ENCODE measurements around the gene PCSK2. TPM values are rescaled to one million over a fixed set of nuclear protein-coding genes. Genes with fewer than 3 reads are reported as not detected.
"Not testable (repeated sequence)": the region's sequence is repeated elsewhere in the genome, so short reads cannot be mapped to it uniquely, and the experiment has no call there.

Gene PCSK2
- polyA plus RNA-seq, 2 of the 4 experiments (the other 2 are of a cell fraction), result 0.01 TPM; not detected in 1

- ATAC-seq (no peak), FAIRE-seq (no peak), DNase-seq (ENCODE audit: low read depth in 1 of 2, low spot score in 1 of 2) (no peak)
- no peak overlapping the region for H3K4me3 ChIP-seq
- no peaks in the 10 kb centered on the region for H3K9me3 ChIP-seq
- TF ChIP-seq RNF2 (IDR thresholded peaks at IDR 0.05; ENCODE audit: borderline replicate concordance, low read depth), result no peak
- TF ChIP-seq JUN (IDR thresholded peaks at IDR 0.05), result no peak
- no peak for TF ChIP-seq HEYL (CRISPR knock-in tag; IDR thresholded peaks at IDR 0.05)
- no peak for TF ChIP-seq ZSCAN20 (CRISPR knock-in tag; IDR thresholded peaks at IDR 0.05)
- TF ChIP-seq, protein P1, sequence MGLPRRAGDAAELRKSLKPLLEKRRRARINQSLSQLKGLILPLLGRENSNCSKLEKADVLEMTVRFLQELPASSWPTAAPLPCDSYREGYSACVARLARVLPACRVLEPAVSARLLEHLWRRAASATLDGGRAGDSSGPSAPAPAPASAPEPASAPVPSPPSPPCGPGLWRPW (IDR thresholded peaks at IDR 0.05), result no peak
- no peak for TF ChIP-seq CHD4 (IDR thresholded peaks at IDR 0.05; ENCODE audit: borderline replicate concordance)
- no peaks in the 10 kb centered on the region for H3K4me1 ChIP-seq
- no peak overlapping the region for H3K27ac ChIP-seq
- ChIA-PET POLR2A (no interaction called here), CTCF (no interaction called here)
- H3K4me2 ChIP-seq, result no peak overlapping the region
- WGBS (ENCODE audit: missing lambda C conversion rate), result under 1% methylated on average over 3 of the region's 3 CpGs
Observed at GRCh38 chr20:17210387-17210786, 16.5 kb upstream of the PCSK2 start.

DNA sequence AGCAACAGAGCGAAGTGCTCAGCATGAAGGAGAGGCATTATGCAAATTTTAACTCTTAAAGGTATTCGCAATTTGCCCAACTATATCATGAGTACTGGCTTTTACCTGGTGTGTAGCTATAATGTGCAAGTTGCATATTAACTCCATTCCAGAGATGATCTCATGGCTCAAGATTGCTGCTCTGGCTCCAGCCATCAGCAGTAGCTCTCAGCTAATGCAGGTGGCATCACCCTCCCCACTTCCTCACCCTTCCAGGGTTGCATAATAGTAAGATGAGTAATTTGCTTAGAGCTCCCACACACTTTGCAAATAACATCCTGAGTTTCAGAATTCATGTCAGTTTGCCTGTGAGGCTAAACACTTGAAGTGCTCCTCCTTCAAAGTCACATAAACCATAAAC is 15.9 kb upstream of the PCSK2 start:
- DNase-seq (ENCODE audit: low read depth in 1 of 2, low spot score in 1 of 2) (no peak), FAIRE-seq (no peak), ATAC-seq (0 out of 6 replicates have a peak, but pooled peaks of 1 of the 2 experiments have one; percentile 34)
- Histone ChIP-seq H3K4me2 (no peak overlapping the region), H3K4me1 (no peaks in the 10 kb centered on the region), H3K4me3 (no peak overlapping the region), H3K27ac (no peak overlapping the region), H3K9me3 (no peaks in the 10 kb centered on the region)
- POLR2A ChIA-PET, result no interaction called here
- CTCF ChIA-PET, result no interaction called here
- TF ChIP-seq RARB (CRISPR knock-in tag; IDR thresholded peaks at IDR 0.05) (no peak), MAZ (IDR thresholded peaks at IDR 0.05; ENCODE audit: borderline replicate concordance, low read depth, low read length) (no peak), SMC3 (IDR thresholded peaks at IDR 0.05) (no peak), CBX2 (IDR thresholded peaks at IDR 0.05; ENCODE audit: borderline replicate concordance, low read depth) (no peak), USF2 (IDR thresholded peaks at IDR 0.05) (no peak), CEBPB (IDR thresholded peaks at IDR 0.05) (peak in 1 of 2 experiments; percentile 51; a peak in 2 of 4 replicates)
- 15% methylated on average over 2 of the region's 2 CpGs for WGBS (ENCODE audit: missing lambda C conversion rate)

DNA sequence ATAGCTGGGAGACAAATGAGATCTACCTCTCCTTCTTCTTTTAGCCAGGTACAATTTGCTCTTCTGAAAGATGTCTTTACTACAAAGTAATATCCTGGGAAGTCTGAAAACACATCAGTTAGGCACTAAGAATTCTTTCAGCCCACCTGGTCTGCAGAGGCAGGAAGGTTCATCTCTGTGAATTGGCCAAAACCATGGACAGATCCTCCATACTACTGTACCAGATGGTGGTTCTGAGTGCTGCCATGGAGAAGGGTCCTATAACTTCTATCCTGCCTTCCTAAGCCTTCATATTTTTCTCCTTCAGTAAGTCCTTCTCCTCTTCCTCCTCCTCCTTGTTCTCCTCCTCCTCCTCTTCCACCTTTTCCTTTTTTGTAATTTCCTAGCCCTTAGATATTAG is 11.7 kb upstream of the PCSK2 start:
- no peak for TF ChIP-seq HDAC2 (IDR thresholded peaks at IDR 0.05)
- no peak for TF ChIP-seq CHD2 (IDR thresholded peaks at IDR 0.05; ENCODE audit: low read length, partially characterized antibody)
- TF ChIP-seq NPAS2 (CRISPR knock-in tag; IDR thresholded peaks at IDR 0.05; ENCODE audit: borderline replicate concordance), result no peak
- no peak for TF ChIP-seq HEYL (CRISPR knock-in tag; IDR thresholded peaks at IDR 0.05)
- TF ChIP-seq PBX3 (IDR thresholded peaks at IDR 0.05), result no peak
- no peak for TF ChIP-seq RARB (CRISPR knock-in tag; IDR thresholded peaks at IDR 0.05)
- no peak for TF ChIP-seq POLR2A (IDR thresholded peaks at IDR 0.05; ENCODE audit: low read length)
- no peak for TF ChIP-seq CEBPB (IDR thresholded peaks at IDR 0.05)
- no peak for TF ChIP-seq FOSL2 (IDR thresholded peaks at IDR 0.05)
- no peak for TF ChIP-seq FOSL2 (CRISPR knock-in tag; IDR thresholded peaks at IDR 0.05)
- TF ChIP-seq, protein P1 (IDR thresholded peaks at IDR 0.05), result no peak
- no peak for TF ChIP-seq HOXA7 (CRISPR knock-in tag; IDR thresholded peaks at IDR 0.05)
- no peak for TF ChIP-seq JUNB (IDR thresholded peaks at IDR 0.05)
- TF ChIP-seq TP53 (CRISPR knock-in tag; IDR thresholded peaks at IDR 0.05), result no peak
- no peak for TF ChIP-seq PHF8 (IDR thresholded peaks at IDR 0.05; ENCODE audit: borderline replicate concordance, low read depth)
- FAIRE-seq, result no peak
- CTCF ChIA-PET, result no interaction called here

DNA sequence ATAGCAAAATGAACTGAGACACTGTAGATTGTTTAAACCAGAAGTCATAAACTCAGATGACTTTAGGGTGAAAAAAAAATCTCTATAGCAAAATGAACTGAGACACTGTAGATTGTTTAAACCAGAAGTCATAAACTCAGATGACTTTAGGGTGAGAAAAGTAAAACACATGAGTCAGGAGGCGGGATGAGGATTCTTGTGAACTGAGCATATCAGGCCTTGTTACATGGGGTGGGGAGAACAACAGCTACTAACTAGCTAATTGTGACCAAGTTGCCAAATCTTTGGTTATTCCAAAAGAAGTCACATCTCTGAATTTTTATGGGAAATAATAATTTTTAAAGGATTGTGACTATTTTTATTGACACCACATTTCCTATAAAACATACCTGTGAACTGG is 7.0 kb upstream of the PCSK2 start:
- H3K4me3 ChIP-seq; ATAC-seq; DNase-seq (ENCODE audit: low read depth in 1 of 2, low spot score in 1 of 2); POLR2A ChIA-PET; H3K4me2 ChIP-seq; H3K27ac ChIP-seq; CTCF ChIA-PET; H3K4me1 ChIP-seq; H3K9me3 ChIP-seq: not testable (repeated sequence)
- peak; percentile 85 for FAIRE-seq
- WGBS (ENCODE audit: missing lambda C conversion rate), result 0% methylated on average over 1 of the region's 1 CpG

More for the DNA sequence above, 11.7 kb upstream of the PCSK2 start:
- Histone ChIP-seq H3K4me2 (no peak overlapping the region), H3K4me3 (no peak overlapping the region), H3K27ac (no peak overlapping the region), H3K9me3 (no peaks in the 10 kb centered on the region), H3K4me1 (no peaks in the 10 kb centered on the region)
- DNase-seq (ENCODE audit: low read depth in 1 of 2, low spot score in 1 of 2) (no peak), ATAC-seq (no peak)
- POLR2A ChIA-PET, result no interaction called here

Measured in A549 (cell line).